ENCODE data around the gene SNX32. TPM values are rescaled to one million over a fixed set of nuclear protein-coding genes. Genes with fewer than 3 reads are reported as not detected.

Gene SNX32
- total RNA-seq, 1 donor = under 0.01 TPM

- no peak overlapping the region for H3K4me3 ChIP-seq (ENCODE audit: low read depth, low read length)
Measured at GRCh38 chr11:65810046-65810868, 23.5 kb upstream of the SNX32 start.

DNA sequence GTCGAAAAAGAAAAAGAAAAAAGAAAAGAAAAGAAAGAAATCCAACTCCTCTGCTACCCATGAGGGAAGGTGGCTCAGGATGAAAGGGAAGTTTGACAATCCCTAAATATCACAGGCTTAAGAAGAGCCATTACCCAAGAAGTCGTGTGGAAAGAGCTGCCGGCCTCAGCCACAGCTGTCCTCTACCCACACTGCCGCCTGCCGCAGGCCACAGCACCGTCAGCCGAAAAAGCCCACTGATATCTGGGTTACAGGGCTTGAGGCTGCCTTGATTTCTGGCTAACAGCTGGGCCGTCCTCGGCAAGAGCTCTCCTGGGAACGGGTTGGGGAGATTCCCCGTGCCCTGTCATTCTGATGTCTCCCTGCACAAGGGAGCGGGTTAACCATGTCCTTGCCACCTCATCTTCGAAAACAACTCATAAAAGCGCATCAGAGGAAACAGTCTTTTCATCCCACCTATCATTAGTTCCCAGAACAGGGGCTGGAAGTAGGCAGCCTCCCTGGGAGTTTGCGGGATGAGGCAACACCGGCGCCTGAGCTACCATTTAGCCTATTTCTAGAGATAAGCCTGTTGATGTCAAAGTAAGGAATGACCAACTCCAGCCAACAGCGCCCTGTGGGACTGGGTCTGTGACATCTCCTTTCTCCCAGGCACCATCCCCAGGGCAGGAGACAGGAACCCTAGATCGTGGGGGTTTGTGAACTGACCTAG lies 21.8 kb upstream of the SNX32 start:
- H3K4me3 ChIP-seq (ENCODE audit: low read depth, low read length) = no peak overlapping the region
- TF ChIP-seq, protein P1, sequence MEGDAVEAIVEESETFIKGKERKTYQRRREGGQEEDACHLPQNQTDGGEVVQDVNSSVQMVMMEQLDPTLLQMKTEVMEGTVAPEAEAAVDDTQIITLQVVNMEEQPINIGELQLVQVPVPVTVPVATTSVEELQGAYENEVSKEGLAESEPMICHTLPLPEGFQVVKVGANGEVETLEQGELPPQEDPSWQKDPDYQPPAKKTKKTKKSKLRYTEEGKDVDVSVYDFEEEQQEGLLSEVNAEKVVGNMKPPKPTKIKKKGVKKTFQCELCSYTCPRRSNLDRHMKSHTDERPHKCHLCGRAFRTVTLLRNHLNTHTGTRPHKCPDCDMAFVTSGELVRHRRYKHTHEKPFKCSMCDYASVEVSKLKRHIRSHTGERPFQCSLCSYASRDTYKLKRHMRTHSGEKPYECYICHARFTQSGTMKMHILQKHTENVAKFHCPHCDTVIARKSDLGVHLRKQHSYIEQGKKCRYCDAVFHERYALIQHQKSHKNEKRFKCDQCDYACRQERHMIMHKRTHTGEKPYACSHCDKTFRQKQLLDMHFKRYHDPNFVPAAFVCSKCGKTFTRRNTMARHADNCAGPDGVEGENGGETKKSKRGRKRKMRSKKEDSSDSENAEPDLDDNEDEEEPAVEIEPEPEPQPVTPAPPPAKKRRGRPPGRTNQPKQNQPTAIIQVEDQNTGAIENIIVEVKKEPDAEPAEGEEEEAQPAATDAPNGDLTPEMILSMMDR (IDR thresholded peaks at IDR 0.05; ENCODE audit: insufficient read depth, low read depth, low read length) = no peak
- DNase-seq (ENCODE audit: low read depth) = peak; percentile 27

More at GRCh38 chr11:65810046-65810868, 23.5 kb upstream of the SNX32 start:
- no peak for DNase-seq (ENCODE audit: low read depth)
- TF ChIP-seq, protein P1 (IDR thresholded peaks at IDR 0.05; ENCODE audit: insufficient read depth, low read depth, low read length) = no peak

GRCh38 chr11:65814131-65814985 lies 19.4 kb upstream of the SNX32 start:
- peak; percentile 17 for DNase-seq (ENCODE audit: low read depth)
- no peak overlapping the region for H3K4me3 ChIP-seq (ENCODE audit: low read depth, low read length)
- TF ChIP-seq, protein P1 (IDR thresholded peaks at IDR 0.05; ENCODE audit: insufficient read depth, low read depth, low read length) = no peak

DNA sequence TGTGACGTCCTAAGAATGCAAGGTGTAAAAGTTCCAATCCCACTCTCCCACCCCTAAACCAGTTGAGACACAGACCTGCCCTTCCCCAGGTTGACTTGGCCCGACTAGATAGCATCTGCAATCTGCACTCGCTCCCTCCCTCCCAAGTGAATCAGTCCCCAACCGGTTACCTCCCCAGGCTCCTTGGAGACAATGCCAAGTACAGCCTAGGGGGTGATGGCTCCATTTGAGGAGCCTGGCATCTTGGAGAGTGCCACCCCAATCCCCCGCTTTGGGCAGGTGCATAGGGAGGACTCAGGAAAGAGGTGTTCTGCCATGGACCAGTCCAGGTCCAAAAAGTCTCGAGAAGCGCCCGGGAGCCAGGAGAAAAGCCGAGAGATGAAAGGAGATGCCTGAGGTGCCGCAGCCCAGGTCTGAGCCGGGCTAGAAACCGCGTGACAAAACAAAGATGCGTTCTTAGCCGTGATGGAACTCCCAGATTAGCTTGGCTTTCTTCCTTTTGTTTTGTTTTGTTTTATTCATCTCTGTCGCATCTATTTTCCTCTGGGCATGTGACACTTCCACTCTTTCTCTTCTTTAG lies 18.7 kb upstream of the SNX32 start:
- DNase-seq (ENCODE audit: low read depth) = no peak
- TF ChIP-seq, protein P1 (IDR thresholded peaks at IDR 0.05; ENCODE audit: insufficient read depth, low read depth, low read length) = no peak
- no peak overlapping the region for H3K4me3 ChIP-seq (ENCODE audit: low read depth, low read length)

- no peak for DNase-seq (ENCODE audit: low read depth)
- H3K4me3 ChIP-seq (ENCODE audit: low read depth, low read length) = no peak overlapping the region
- TF ChIP-seq, protein P1 (IDR thresholded peaks at IDR 0.05; ENCODE audit: insufficient read depth, low read depth, low read length) = no peak
Measured at GRCh38 chr11:65816696-65817095, 17.1 kb upstream of the SNX32 start.

- DNase-seq (ENCODE audit: low read depth) = no peak
- peak overlapping the region; percentile 65 for H3K4me3 ChIP-seq (ENCODE audit: low read depth, low read length)
- TF ChIP-seq, protein P1 (IDR thresholded peaks at IDR 0.05; ENCODE audit: insufficient read depth, low read depth, low read length) = no peak
Measured at GRCh38 chr11:65817312-65817834, 16.4 kb upstream of the SNX32 start.

All from fibroblast of villous mesenchyme (primary cell).